Progenitor cell of endocrine pancreas (in vitro differentiated cells): Measurements from ENCODE around the gene KLF3. TPM values are rescaled to one million over a fixed set of nuclear protein-coding genes. Genes with fewer than 3 reads are reported as not detected.

Experiments used
- DNase-seq: peaks from one replicate; pipeline ENCODE4 v3.0.0; 2021; ENCODE audit warnings: low spot score; ENCODE audit not compliant: unreplicated experiment
- H3K27ac Mint-ChIP-seq: 2 replicates; pipeline ENCODE4 v1.8.0; 2021; ENCODE audit warnings: mild to moderate bottlenecking, moderate library complexity, mixed read lengths
- H3K27me3 Mint-ChIP-seq: 2 replicates; pipeline ENCODE4 v1.8.0; 2021; ENCODE audit warnings: mixed read lengths
- H3K36me3 Mint-ChIP-seq: 2 replicates; pipeline ENCODE4 v1.8.0; 2022; ENCODE audit warnings: mixed read lengths; ENCODE audit not compliant: insufficient read depth
- H3K4me1 Mint-ChIP-seq: 2 replicates; pipeline ENCODE4 v1.8.0; 2021; ENCODE audit warnings: low read depth, mixed read lengths
- H3K4me3 Mint-ChIP-seq: 2 replicates; pipeline ENCODE4 v1.8.0; 2021; ENCODE audit warnings: low read depth, mild to moderate bottlenecking, moderate library complexity, mixed read lengths
- H3K9me3 Mint-ChIP-seq: 2 replicates; pipeline ENCODE4 v1.8.0; 2021; ENCODE audit warnings: low read depth, mixed read lengths
- total RNA-seq: library from RNA; stranded (reverse); gene quantifications from 2 replicates; pipeline ENCODE4 v1.2.1, GENCODE V29; 2021
- TF ChIP-seq, protein P1 (sequence below): fragments of 200-600 bp; sonication (generic); IDR thresholded peaks from one replicate; pipeline ENCODE4 v1.5.0; 2021; ENCODE audit warnings: antibody characterized with exemption, mild to moderate bottlenecking; ENCODE audit not compliant: unreplicated experiment

The KLF3 gene
- total RNA-seq, 1 donor from 2014 or later, result 97.1 TPM

GRCh38 chr4:38699112-38699511 is 35.1 kb downstream of the KLF3 start:
- Mint-ChIP-seq H3K27me3 (no peaks in the 10 kb centered on the region), H3K4me1 (no peaks in the 10 kb centered on the region), H3K36me3 (peaks cover 45% of the 10 kb centered on the region), H3K9me3 (no peaks in the 10 kb centered on the region), H3K4me3 (no peak overlapping the region), H3K27ac (peak overlapping the region; percentile 70)
- DNase-seq, result no peak
- TF ChIP-seq, protein P1, sequence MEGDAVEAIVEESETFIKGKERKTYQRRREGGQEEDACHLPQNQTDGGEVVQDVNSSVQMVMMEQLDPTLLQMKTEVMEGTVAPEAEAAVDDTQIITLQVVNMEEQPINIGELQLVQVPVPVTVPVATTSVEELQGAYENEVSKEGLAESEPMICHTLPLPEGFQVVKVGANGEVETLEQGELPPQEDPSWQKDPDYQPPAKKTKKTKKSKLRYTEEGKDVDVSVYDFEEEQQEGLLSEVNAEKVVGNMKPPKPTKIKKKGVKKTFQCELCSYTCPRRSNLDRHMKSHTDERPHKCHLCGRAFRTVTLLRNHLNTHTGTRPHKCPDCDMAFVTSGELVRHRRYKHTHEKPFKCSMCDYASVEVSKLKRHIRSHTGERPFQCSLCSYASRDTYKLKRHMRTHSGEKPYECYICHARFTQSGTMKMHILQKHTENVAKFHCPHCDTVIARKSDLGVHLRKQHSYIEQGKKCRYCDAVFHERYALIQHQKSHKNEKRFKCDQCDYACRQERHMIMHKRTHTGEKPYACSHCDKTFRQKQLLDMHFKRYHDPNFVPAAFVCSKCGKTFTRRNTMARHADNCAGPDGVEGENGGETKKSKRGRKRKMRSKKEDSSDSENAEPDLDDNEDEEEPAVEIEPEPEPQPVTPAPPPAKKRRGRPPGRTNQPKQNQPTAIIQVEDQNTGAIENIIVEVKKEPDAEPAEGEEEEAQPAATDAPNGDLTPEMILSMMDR, result no peak

DNA sequence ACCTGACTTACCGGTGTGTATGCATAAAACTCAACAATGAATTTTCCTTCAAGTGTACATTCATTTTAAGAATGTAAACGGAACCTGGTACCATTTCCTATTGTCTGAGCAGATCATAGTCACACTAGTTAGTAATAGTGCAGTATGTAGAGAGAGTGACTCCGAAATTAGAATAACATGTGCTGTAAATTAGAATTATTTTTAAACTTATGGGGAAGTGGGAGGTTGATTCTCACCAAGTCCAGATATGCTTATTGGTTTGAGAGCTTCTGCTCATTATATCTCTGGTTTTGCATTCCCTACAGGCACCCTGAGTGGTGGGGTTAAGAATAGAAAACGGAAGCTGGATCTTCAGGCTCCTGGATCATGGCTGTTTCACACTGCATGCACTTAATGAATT is 39.6 kb downstream of the KLF3 start:
- DNase-seq, result no peak
- Mint-ChIP-seq H3K4me1 (peaks cover 3% of the 10 kb centered on the region), H3K27me3 (no peaks in the 10 kb centered on the region), H3K4me3 (no peak overlapping the region), H3K36me3 (peaks cover 9% of the 10 kb centered on the region), H3K9me3 (no peaks in the 10 kb centered on the region), H3K27ac (no peak overlapping the region)
- TF ChIP-seq, protein P1, result no peak

- no peak for DNase-seq
- Mint-ChIP-seq H3K27ac (peak overlapping the region; percentile 49), H3K36me3 (peaks cover 1% of the 10 kb centered on the region), H3K9me3 (no peaks in the 10 kb centered on the region), H3K27me3 (no peaks in the 10 kb centered on the region), H3K4me1 (peaks cover 3% of the 10 kb centered on the region), H3K4me3 (no peak overlapping the region)
- TF ChIP-seq, protein P1, result no peak
Observed at GRCh38 chr4:38704622-38705154, 40.7 kb downstream of the KLF3 start.

DNA sequence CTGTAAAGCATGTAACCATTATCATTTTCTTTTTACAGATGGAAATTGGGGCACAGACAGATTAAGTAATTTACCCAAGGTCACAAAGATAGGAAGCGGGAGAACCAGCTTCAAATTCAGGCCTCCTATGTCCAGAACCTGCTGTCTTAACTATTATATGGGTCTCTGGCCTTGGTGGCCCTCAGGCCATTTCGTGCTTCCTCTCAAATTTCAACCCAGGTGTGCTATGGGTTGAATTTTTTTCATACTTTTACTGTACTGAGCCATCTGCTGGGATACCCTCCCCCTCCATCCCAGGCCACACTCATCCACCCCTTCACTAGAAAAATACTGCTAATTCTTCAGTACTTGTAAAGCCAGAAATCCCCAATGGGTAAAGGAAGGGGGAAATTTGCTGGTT is 42.3 kb downstream of the KLF3 start:
- H3K4me3 Mint-ChIP-seq, result no peak overlapping the region
- peaks cover 3% of the 10 kb centered on the region for H3K4me1 Mint-ChIP-seq
- TF ChIP-seq, protein P1, result no peak
- H3K27me3 Mint-ChIP-seq, result no peaks in the 10 kb centered on the region
- no peaks in the 10 kb centered on the region for H3K9me3 Mint-ChIP-seq
- no peak for DNase-seq
- no peak overlapping the region for H3K27ac Mint-ChIP-seq
- H3K36me3 Mint-ChIP-seq, result no peaks in the 10 kb centered on the region

DNA sequence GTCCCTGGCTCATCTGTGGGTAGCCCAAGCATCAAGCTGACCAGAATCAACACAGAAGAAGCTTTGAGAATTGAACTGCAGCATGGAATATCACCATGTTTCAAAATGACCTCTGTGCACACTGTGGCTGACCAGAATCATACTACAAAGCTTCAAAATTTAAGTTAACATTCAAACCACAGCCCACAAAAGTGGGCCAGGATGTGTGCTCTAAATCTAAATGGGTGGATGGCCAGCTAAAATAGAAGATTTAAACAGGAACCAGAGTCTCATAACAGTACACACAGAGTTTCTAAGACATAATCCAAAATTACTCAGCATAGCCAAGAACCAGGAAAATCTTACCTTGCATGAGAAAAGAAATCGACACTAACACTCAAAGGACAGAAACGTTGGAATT is 46.1 kb downstream of the KLF3 start:
- H3K27me3 Mint-ChIP-seq, result no peaks in the 10 kb centered on the region
- H3K9me3 Mint-ChIP-seq, result peaks cover 13% of the 10 kb centered on the region
- H3K27ac Mint-ChIP-seq, result no peak overlapping the region
- TF ChIP-seq, protein P1, result no peak
- H3K4me3 Mint-ChIP-seq, result no peak overlapping the region
- H3K4me1 Mint-ChIP-seq, result peaks cover 3% of the 10 kb centered on the region
- H3K36me3 Mint-ChIP-seq, result peaks cover 6% of the 10 kb centered on the region
- no peak for DNase-seq
